Mucosa of gallbladder (tissue), 1 donor: Measurements from ENCODE around the gene PTGER3. TPM values are rescaled to one million over a fixed set of nuclear protein-coding genes. Genes with fewer than 3 reads are reported as not detected.
"Not testable (repeated sequence)": the region's sequence is repeated elsewhere in the genome, so short reads cannot be mapped to it uniquely, and the experiment has no call there.

Experiments used
- DNase-seq: peaks from one replicate; pipeline ENCODE4 v3.0.0-alpha.2; 2020; ENCODE audit warnings: low spot score
- total RNA-seq: library from RNA; stranded (reverse); gene quantifications from one replicate; pipeline ENCODE4 v1.2.1, GENCODE V29; 2021
- donor health status: DM: no; HTN: no; CAD: no.

PTGER3 gene
- total RNA-seq, 1 donor from 2014 or later = 28.4 TPM

- no peak for DNase-seq
These were observed 99.8 kb downstream of the PTGER3 start for GRCh38 chr1:70947835-70948234.

GRCh38 chr1:70945676-70946075, 101.9 kb downstream of the PTGER3 start:
- DNase-seq = no peak

- no peak for DNase-seq
These were observed 102.4 kb downstream of the PTGER3 start for GRCh38 chr1:70945251-70945650.

GRCh38 chr1:70941563-70941962, 106.1 kb downstream of the PTGER3 start:
- DNase-seq = no peak

GRCh38 chr1:70940398-70940797, 107.2 kb downstream of the PTGER3 start:
- DNase-seq = not testable (repeated sequence)

- DNase-seq = no peak
These were observed 113.2 kb downstream of the PTGER3 start for GRCh38 chr1:70934194-70934961.

- DNase-seq = no peak
These were observed 117.6 kb downstream of the PTGER3 start for GRCh38 chr1:70930062-70930461.

GRCh38 chr1:70922196-70922595, 125.4 kb downstream of the PTGER3 start:
- no peak for DNase-seq

Other genes with a start within 250 kb of the PTGER3 start
- 65.4 TPM for gene ZRANB2, start 33.2 kb upstream of the PTGER3 start, total RNA-seq